H1 (cell line): Measurements from ENCODE around the gene SLC39A9.

ENCODE experiments used
- CTCF ChIP-seq, 3 experiments: IDR thresholded peaks; 1 replicate in 2 of 3; 2 replicates in 1 of 3; pipeline versions ENCODE4 v1.5.1 to v1.6.1; 2011; ENCODE audit warnings: low read length in 3 of 3, mild to moderate bottlenecking in 3 of 3, inconsistent platforms in 2 of 3, low read depth in 1 of 3, moderate library complexity in 1 of 3; ENCODE audit not compliant: insufficient read depth in 1 of 3; ENCODE audit errors: control extremely low read depth in 1 of 3
- GABPA ChIP-seq: IDR thresholded peaks from 2 replicates; pipeline ENCODE4 v1.6.1; 2011; ENCODE audit warnings: mild to moderate bottlenecking, low read length, moderate library complexity, borderline replicate concordance; ENCODE audit not compliant: insufficient read depth
- GTF2F1 ChIP-seq: IDR thresholded peaks from 2 replicates; pipeline ENCODE4 v1.6.1; 2012; ENCODE audit warnings: low read depth, low read length, improper control_type of control experiment, borderline replicate concordance
- POLR2A ChIP-seq, 2 experiments: IDR thresholded peaks; 1 replicate in 1 of 2; 2 replicates in 1 of 2; pipeline ENCODE4 v1.6.1; 2011; ENCODE audit warnings: low read depth in 2 of 2, low read length in 2 of 2, mild to moderate bottlenecking in 2 of 2; ENCODE audit errors: control extremely low read depth in 1 of 2
- POLR2AphosphoS5 ChIP-seq: IDR thresholded peaks from 2 replicates; pipeline ENCODE4 v1.6.1; 2011; ENCODE audit warnings: low read depth, low read length
- SP2 ChIP-seq: IDR thresholded peaks from 2 replicates; pipeline ENCODE4 v1.6.1; 2012; ENCODE audit warnings: mild to moderate bottlenecking, low read length, inconsistent platforms
- TCF12 ChIP-seq: IDR thresholded peaks from 2 replicates; pipeline ENCODE4 v1.6.1; 2011; ENCODE audit warnings: low read depth, mild to moderate bottlenecking, low read length
- USF2 ChIP-seq: IDR thresholded peaks from 2 replicates; pipeline ENCODE4 v1.6.1; 2011; ENCODE audit warnings: low read length, improper control_type of control experiment

- TF ChIP-seq TCF12 (no peak), SP2 (no peak), GTF2F1 (no peak), CTCF (IDR thresholded peaks at IDR 0.05; ENCODE audit: control extremely low read depth in 1 of 3, insufficient read depth in 1 of 3, low read depth in 1 of 3, low read length in 3 of 3) (no peak), GABPA (no peak), POLR2AphosphoS5 (no peak), USF2 (no peak), POLR2A (IDR thresholded peaks at IDR 0.05; ENCODE audit: control extremely low read depth in 1 of 2, low read depth in 2 of 2, low read length in 2 of 2) (no peak)
Measured at GRCh38 chr14:69368381-69368780, 30.1 kb upstream of the SLC39A9 start.
